GM12864 (cell line): ENCODE results near the gene SH3BGRL2.

ENCODE experiments used
- DNase-seq: peaks from one replicate; pipeline ENCODE4 v3.0.0-alpha.2; 2011; ENCODE audit warnings: low read depth
- H3K4me3 ChIP-seq: 2 replicates; pipeline ENCODE4 v1.5.1; 2011; ENCODE audit warnings: mild to moderate bottlenecking, low read depth, low read length, control low read depth
- CTCF ChIP-seq: IDR thresholded peaks from 2 replicates; pipeline ENCODE4 v1.5.1; 2011; ENCODE audit warnings: low read depth, mild to moderate bottlenecking, moderate library complexity, low read length, control low read depth, inconsistent platforms; ENCODE audit errors: missing control alignments

SH3BGRL2 gene

GRCh38 chr6:79707621-79708020 is 76.5 kb downstream of the SH3BGRL2 start:
- TF ChIP-seq CTCF = no peak
- H3K4me3 ChIP-seq = no peak overlapping the region
- DNase-seq = no peak

GRCh38 chr6:79708095-79708791 is 77.1 kb downstream of the SH3BGRL2 start:
- TF ChIP-seq CTCF = no peak
- no peak for DNase-seq
- no peak overlapping the region for H3K4me3 ChIP-seq

- no peak for TF ChIP-seq CTCF
- DNase-seq = no peak
- no peak overlapping the region for H3K4me3 ChIP-seq
These were observed 79.0 kb downstream of the SH3BGRL2 start for GRCh38 chr6:79710127-79710526.

GRCh38 chr6:79711167-79711566 is 80.0 kb downstream of the SH3BGRL2 start:
- no peak for TF ChIP-seq CTCF
- no peak overlapping the region for H3K4me3 ChIP-seq
- DNase-seq = no peak

GRCh38 chr6:79712144-79712543 is 81.0 kb downstream of the SH3BGRL2 start:
- no peak for DNase-seq
- H3K4me3 ChIP-seq = no peak overlapping the region
- TF ChIP-seq CTCF = no peak

GRCh38 chr6:79712616-79713135 is 81.5 kb downstream of the SH3BGRL2 start:
- no peak overlapping the region for H3K4me3 ChIP-seq
- DNase-seq = no peak
- no peak for TF ChIP-seq CTCF
